IPS-20b (cell line): ENCODE measurements around the gene DAG1.

ENCODE experiments used
- H3K27ac ChIP-seq: one replicate; pipeline ENCODE4 v1.5.1; 2013; ENCODE audit warnings: low read length
- H3K27me3 ChIP-seq: 2 replicates; pipeline ENCODE4 v1.6.1; 2013; ENCODE audit warnings: mild to moderate bottlenecking, low read length, inconsistent platforms; ENCODE audit not compliant: insufficient read depth
- H3K36me3 ChIP-seq: 2 replicates; pipeline ENCODE4 v1.6.1; 2013; ENCODE audit warnings: low read depth, mild to moderate bottlenecking, inconsistent platforms, low read length, moderate library complexity; ENCODE audit not compliant: insufficient read depth
- H3K4me1 ChIP-seq: 2 replicates; pipeline ENCODE4 v1.6.1; 2013; ENCODE audit warnings: mild to moderate bottlenecking, control low read depth, inconsistent platforms, low read length, moderate library complexity; ENCODE audit not compliant: insufficient read depth
- H3K4me3 ChIP-seq: 2 replicates; pipeline ENCODE4 v1.5.1; 2013; ENCODE audit warnings: mild to moderate bottlenecking, low read length, inconsistent platforms
- H3K9ac ChIP-seq: 2 replicates; pipeline ENCODE4 v1.6.1; 2013; ENCODE audit warnings: low read depth, mild to moderate bottlenecking, inconsistent platforms, low read length, moderate library complexity
- H3K9me3 ChIP-seq: 2 replicates; pipeline ENCODE4 v1.6.1; 2013; ENCODE audit warnings: mild to moderate bottlenecking, low read depth, low read length, inconsistent platforms; ENCODE audit not compliant: insufficient read depth

DAG1 gene

GRCh38 chr3:49567406-49567805, 97.3 kb downstream of the DAG1 start:
- peaks cover 6% of the 10 kb centered on the region; the same call in 1 of the 2 replicates for H3K4me1 ChIP-seq
- no peak overlapping the region for H3K9ac ChIP-seq
- H3K27ac ChIP-seq, result no peak overlapping the region
- H3K9me3 ChIP-seq, result no peaks in the 10 kb centered on the region
- no peaks in the 10 kb centered on the region for H3K27me3 ChIP-seq
- no peak overlapping the region for H3K4me3 ChIP-seq
- no peaks in the 10 kb centered on the region for H3K36me3 ChIP-seq

- Histone ChIP-seq H3K36me3 (no peaks in the 10 kb centered on the region), H3K4me3 (no peak overlapping the region), H3K9ac (no peak overlapping the region), H3K9me3 (no peaks in the 10 kb centered on the region), H3K4me1 (peaks cover 6% of the 10 kb centered on the region; the same call in 1 of the 2 replicates), H3K27me3 (no peaks in the 10 kb centered on the region), H3K27ac (no peak overlapping the region)
These were observed 98.9 kb downstream of the DAG1 start for GRCh38 chr3:49568965-49569364.

GRCh38 chr3:49570028-49570654, 100.1 kb downstream of the DAG1 start:
- Histone ChIP-seq H3K4me3 (no peak overlapping the region), H3K9ac (no peak overlapping the region), H3K4me1 (peaks cover 6% of the 10 kb centered on the region; the same call in 1 of the 2 replicates)

DNA sequence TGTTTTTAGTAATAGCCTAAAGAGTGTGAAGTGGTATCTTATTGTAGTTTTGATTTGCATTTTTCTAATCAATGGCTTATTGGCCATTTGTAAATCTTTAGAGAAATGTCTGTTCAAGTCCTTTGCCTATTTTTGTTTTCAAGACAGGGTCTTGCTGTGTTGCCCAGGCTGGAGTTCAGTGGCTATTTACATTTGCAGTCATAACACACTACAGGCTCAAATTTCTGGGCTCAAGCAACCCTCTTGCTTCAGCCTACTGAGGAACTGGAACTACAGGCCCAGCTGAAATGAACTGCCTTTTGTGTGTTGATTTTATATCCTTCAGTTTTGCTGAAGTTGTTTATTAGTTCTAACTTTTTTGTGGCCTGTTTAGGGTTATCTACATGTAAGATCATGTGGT, 112.1 kb downstream of the DAG1 start:
- no peaks in the 10 kb centered on the region for H3K9me3 ChIP-seq
- no peak overlapping the region for H3K4me3 ChIP-seq
- no peak overlapping the region for H3K27ac ChIP-seq
- no peak overlapping the region for H3K9ac ChIP-seq
- H3K27me3 ChIP-seq, result no peaks in the 10 kb centered on the region
- no peaks in the 10 kb centered on the region for H3K4me1 ChIP-seq
- no peaks in the 10 kb centered on the region for H3K36me3 ChIP-seq

More at GRCh38 chr3:49570028-49570654, 100.1 kb downstream of the DAG1 start:
- Histone ChIP-seq H3K27me3 (no peaks in the 10 kb centered on the region), H3K36me3 (no peaks in the 10 kb centered on the region), H3K27ac (no peak overlapping the region), H3K9me3 (no peaks in the 10 kb centered on the region)
